GM18526 (cell line): ENCODE measurements around the gene TDRD15.

Experiments
- POLR2A ChIP-seq: IDR thresholded peaks from 3 replicates; pipeline ENCODE4 v1.6.1; 2011; ENCODE audit not compliant: insufficient read length; ENCODE audit errors: extremely low read depth

Gene TDRD15

GRCh38 chr2:21183726-21184125 lies 60.0 kb downstream of the TDRD15 start:
- TF ChIP-seq POLR2A, result no peak

- no peak for TF ChIP-seq POLR2A
These were observed 67.8 kb downstream of the TDRD15 start for GRCh38 chr2:21191535-21191934.
